OCI-M1 (cell line): ENCODE measurements around the gene NEDD4.

Source experiments
- DNase-seq: peaks from one replicate; lab custom pipeline; 2025; lab: John Stamatoyannopoulos, UW

NEDD4 gene

GRCh38 chr15:55778932-55779331 is 214.5 kb downstream of the NEDD4 start:
- DNase-seq, result no peak
